Upper lobe of left lung (tissue), 4 donors: ENCODE results near the gene CDKN1C.

ENCODE experiments used
- POLR2A ChIP-seq, 4 donors: fragments of 450-650 bp; IDR thresholded peaks; one replicate each; pipeline ENCODE4 v1.5.1; 2016 to 2017; ENCODE audit warnings: antibody characterized with exemption in 4 of 4, mild to moderate bottlenecking in 2 of 4
- POLR2AphosphoS5 ChIP-seq, 2 donors: sonication (generic); formaldehyde crosslinking; IDR thresholded peaks; one replicate each; pipeline ENCODE4 v1.5.1; 2017; ENCODE audit warnings: antibody characterized with exemption in 2 of 2
- TF ChIP-seq, protein P1 (sequence below), 6 experiments: fragments of 450-650 bp in 4 of 6; fragments of 200-600 bp in 2 of 6; sonication (generic) in 2 of 6; IDR thresholded peaks; one replicate each; pipeline ENCODE4 v1.5.1; 2016 to 2019; ENCODE audit warnings: antibody characterized with exemption in 6 of 6

GRCh38 chr11:2892967-2893528, 7.5 kb upstream of the CDKN1C start:
- TF ChIP-seq, protein P1, sequence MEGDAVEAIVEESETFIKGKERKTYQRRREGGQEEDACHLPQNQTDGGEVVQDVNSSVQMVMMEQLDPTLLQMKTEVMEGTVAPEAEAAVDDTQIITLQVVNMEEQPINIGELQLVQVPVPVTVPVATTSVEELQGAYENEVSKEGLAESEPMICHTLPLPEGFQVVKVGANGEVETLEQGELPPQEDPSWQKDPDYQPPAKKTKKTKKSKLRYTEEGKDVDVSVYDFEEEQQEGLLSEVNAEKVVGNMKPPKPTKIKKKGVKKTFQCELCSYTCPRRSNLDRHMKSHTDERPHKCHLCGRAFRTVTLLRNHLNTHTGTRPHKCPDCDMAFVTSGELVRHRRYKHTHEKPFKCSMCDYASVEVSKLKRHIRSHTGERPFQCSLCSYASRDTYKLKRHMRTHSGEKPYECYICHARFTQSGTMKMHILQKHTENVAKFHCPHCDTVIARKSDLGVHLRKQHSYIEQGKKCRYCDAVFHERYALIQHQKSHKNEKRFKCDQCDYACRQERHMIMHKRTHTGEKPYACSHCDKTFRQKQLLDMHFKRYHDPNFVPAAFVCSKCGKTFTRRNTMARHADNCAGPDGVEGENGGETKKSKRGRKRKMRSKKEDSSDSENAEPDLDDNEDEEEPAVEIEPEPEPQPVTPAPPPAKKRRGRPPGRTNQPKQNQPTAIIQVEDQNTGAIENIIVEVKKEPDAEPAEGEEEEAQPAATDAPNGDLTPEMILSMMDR (IDR thresholded peaks at IDR 0.05), result peak in 2 of 6 experiments; percentile 14 to 17
- TF ChIP-seq POLR2A (IDR thresholded peaks at IDR 0.05) (no peak), POLR2AphosphoS5 (IDR thresholded peaks at IDR 0.05) (no peak)
